ENCODE data around the gene HOXD1.

The HOXD1 gene

DNA sequence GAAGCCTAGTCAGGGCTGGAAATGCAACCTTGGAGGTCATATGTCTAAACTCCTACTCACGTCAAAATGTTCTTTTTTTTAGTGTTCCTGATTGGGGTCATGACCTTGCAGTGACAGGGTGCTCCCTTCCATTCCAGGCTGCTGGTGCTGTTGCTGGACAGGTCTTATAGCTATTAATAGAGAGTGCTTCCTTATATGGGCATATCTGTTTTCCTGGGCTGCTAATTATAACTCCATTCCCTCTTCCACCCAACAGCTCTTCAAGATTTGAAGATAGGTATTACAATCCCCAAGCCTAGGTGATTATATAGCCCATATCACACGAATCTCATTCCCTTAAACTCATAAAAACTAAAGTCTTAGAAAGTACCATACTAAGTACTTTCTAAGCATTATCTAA, 18.8 kb upstream of the HOXD1 start:
- Histone ChIP-seq H3K27ac (no peak overlapping the region), H3K27me3 (ENCODE audit: insufficient read depth, low read depth, severe bottlenecking) (peaks cover 86% of the 10 kb centered on the region), H3K4me3 (ENCODE audit: low read depth, low read length) (no peak overlapping the region), H3K36me3 (no peaks in the 10 kb centered on the region), H3K9me3 (ENCODE audit: severe bottlenecking) (peaks cover 29% of the 10 kb centered on the region)
- TF ChIP-seq, protein P1, sequence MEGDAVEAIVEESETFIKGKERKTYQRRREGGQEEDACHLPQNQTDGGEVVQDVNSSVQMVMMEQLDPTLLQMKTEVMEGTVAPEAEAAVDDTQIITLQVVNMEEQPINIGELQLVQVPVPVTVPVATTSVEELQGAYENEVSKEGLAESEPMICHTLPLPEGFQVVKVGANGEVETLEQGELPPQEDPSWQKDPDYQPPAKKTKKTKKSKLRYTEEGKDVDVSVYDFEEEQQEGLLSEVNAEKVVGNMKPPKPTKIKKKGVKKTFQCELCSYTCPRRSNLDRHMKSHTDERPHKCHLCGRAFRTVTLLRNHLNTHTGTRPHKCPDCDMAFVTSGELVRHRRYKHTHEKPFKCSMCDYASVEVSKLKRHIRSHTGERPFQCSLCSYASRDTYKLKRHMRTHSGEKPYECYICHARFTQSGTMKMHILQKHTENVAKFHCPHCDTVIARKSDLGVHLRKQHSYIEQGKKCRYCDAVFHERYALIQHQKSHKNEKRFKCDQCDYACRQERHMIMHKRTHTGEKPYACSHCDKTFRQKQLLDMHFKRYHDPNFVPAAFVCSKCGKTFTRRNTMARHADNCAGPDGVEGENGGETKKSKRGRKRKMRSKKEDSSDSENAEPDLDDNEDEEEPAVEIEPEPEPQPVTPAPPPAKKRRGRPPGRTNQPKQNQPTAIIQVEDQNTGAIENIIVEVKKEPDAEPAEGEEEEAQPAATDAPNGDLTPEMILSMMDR (IDR thresholded peaks at IDR 0.05; ENCODE audit: low read depth, low read length): no peak
- DNase-seq: no peak

DNA sequence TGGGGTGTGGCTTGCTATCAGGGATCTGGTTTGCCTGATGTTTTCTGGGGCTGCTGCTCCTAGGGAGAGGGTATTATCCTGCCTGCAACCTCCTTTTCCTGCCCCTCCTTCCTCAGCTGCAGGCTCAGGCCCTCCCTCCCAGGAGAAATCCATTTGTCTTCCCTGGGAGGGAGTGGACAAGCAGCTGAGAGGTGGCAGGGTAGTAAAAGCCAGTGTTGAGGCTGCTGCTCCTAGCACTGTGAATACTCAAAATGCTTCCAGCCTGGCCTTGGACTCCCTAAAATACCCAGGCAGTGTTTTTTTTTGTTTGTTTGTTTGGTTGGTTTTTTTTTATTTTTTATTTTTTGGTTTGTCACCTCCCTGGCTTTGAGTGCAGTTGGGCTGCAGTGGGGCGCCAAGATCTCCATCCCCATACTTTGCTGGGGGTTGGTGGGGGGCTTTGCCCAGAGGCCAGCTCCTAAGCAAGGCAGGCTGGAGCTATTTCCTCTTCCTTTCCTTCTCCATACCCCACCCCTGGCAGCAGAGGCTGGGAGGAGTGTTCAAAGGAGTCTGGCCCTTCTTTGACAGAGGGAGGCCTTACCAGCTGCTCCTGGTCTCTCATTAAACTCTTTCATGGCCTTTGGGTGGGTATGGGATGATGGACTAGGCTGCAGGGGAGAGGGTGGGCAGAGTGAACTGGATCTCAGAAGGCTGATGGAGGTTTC, 17.7 kb upstream of the HOXD1 start:
- H3K27me3 ChIP-seq (ENCODE audit: insufficient read depth, low read depth, severe bottlenecking): peaks cover 83% of the 10 kb centered on the region
- no peak for DNase-seq
- H3K27ac ChIP-seq: no peak overlapping the region
- TF ChIP-seq, protein P1 (IDR thresholded peaks at IDR 0.05; ENCODE audit: low read depth, low read length): no peak
- peaks cover 18% of the 10 kb centered on the region for H3K9me3 ChIP-seq (ENCODE audit: severe bottlenecking)
- H3K4me3 ChIP-seq (ENCODE audit: low read depth, low read length): no peak overlapping the region
- no peaks in the 10 kb centered on the region for H3K36me3 ChIP-seq

DNA sequence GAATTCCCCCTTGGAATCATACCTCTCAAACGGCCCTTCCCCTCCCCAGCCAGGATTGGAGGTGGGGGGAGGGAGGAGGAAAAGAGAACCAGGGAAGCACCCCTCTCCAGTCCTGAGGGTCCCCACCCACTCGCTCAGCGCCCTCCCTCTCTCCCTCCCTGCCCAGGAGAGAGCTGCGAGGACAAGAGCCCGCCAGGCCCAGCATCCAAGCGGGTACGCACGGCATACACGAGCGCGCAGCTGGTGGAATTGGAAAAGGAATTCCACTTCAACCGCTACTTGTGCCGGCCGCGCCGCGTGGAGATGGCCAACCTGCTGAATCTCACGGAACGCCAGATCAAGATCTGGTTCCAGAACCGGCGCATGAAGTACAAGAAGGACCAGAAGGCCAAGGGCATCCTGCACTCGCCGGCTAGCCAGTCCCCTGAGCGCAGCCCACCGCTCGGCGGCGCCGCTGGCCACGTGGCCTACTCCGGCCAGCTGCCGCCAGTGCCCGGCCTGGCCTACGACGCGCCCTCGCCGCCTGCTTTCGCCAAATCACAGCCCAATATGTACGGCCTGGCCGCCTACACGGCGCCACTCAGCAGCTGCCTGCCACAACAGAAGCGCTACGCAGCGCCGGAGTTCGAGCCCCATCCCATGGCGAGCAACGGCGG, 17.0 kb upstream of the HOXD1 start:
- Histone ChIP-seq H3K27me3 (ENCODE audit: insufficient read depth, low read depth, severe bottlenecking) (peaks cover 78% of the 10 kb centered on the region), H3K9me3 (ENCODE audit: severe bottlenecking) (peaks cover 18% of the 10 kb centered on the region), H3K36me3 (no peaks in the 10 kb centered on the region), H3K27ac (no peak overlapping the region), H3K4me3 (ENCODE audit: low read depth, low read length) (no peak overlapping the region)
- TF ChIP-seq, protein P1 (IDR thresholded peaks at IDR 0.05; ENCODE audit: low read depth, low read length): no peak
- DNase-seq: no peak

DNA sequence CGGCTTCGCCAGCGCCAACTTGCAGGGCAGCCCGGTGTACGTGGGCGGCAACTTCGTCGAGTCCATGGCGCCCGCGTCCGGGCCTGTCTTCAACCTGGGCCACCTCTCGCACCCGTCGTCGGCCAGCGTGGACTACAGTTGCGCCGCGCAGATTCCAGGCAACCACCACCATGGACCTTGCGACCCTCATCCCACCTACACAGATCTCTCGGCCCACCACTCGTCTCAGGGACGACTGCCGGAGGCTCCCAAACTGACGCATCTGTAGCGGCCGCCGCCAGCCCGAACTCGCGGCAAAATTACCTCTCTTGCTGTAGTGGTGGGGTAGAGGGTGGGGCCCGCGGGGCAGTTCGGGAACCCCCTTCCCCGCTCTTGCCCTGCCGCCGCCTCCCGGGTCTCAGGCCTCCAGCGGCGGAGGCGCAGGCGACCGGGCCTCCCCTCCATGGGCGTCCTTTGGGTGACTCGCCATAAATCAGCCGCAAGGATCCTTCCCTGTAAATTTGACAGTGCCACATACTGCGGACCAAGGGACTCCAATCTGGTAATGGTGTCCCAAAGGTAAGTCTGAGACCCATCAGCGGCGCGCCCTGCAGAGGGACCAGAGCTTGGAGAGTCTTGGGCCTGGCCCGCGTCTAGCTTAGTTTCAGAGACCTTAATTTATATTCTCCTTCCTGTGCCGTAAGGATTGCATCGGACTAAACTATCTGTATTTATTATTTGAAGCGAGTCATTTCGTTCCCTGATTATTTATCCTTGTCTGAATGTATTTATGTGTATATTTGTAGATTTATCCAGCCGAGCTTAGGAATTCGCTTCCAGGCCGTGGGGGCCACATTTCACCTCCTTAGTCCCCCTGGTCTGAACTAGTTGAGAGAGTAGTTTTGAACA, 16.2 kb upstream of the HOXD1 start:
- H3K9me3 ChIP-seq (ENCODE audit: severe bottlenecking): peaks cover 18% of the 10 kb centered on the region
- H3K27me3 ChIP-seq (ENCODE audit: insufficient read depth, low read depth, severe bottlenecking): peaks cover 73% of the 10 kb centered on the region
- no peak for DNase-seq
- no peak overlapping the region for H3K4me3 ChIP-seq (ENCODE audit: low read depth, low read length)
- TF ChIP-seq, protein P1 (IDR thresholded peaks at IDR 0.05; ENCODE audit: low read depth, low read length): no peak
- no peaks in the 10 kb centered on the region for H3K36me3 ChIP-seq
- no peak overlapping the region for H3K27ac ChIP-seq

DNA sequence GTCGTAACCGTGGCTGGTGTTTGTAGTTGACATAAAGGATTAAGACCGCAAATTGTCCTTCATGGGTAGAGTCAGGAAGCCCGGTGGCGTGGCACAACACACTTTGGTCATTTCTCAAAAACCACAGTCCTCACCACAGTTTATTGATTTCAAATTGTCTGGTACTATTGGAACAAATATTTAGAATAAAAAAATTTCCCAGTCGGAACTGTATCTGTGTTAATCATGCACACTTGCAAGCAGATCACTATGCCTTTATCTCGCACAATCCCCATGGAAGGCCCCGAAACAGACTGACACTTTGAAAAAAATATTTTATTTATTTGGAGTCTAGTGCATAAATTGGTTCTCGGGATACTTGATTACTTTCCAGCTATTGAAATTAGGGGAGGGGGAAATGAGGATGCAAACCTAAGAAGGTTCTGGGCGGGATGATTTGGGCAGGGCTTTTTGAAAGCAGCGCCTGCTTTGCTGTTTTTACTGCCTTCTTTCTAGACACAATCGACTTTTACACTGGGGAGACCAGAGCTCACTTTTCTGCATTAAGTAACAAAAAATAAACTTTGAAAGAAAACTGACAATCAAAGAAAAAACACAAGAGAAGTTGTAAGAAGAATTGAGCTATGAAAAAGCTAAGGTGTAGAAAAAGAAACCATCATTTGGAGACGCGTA, 15.4 kb upstream of the HOXD1 start:
- no peak for DNase-seq
- TF ChIP-seq, protein P1 (IDR thresholded peaks at IDR 0.05; ENCODE audit: low read depth, low read length): no peak
- H3K27me3 ChIP-seq (ENCODE audit: insufficient read depth, low read depth, severe bottlenecking): peaks cover 76% of the 10 kb centered on the region

More for the DNA sequence above, 15.4 kb upstream of the HOXD1 start:
- H3K27ac ChIP-seq: no peak overlapping the region
- no peak overlapping the region for H3K4me3 ChIP-seq (ENCODE audit: low read depth, low read length)
- peaks cover 18% of the 10 kb centered on the region for H3K9me3 ChIP-seq (ENCODE audit: severe bottlenecking)
- no peaks in the 10 kb centered on the region for H3K36me3 ChIP-seq
